Choroid plexus epithelial cell (primary cell): Measurements from ENCODE around the gene ZFYVE27.

ENCODE experiments used
- DNase-seq: peaks from one replicate; pipeline ENCODE4 v3.0.0-alpha.2; 2010; ENCODE audit warnings: low read depth
- H3K4me3 ChIP-seq: 2 replicates; pipeline ENCODE4 v1.5.1; 2011; ENCODE audit warnings: low read depth, mild to moderate bottlenecking, control low read depth, low read length, moderate library complexity
- TF ChIP-seq, protein P1 (sequence below): conservative IDR thresholded peaks from 2 replicates; pipeline ENCODE4 v1.5.1; 2011; ENCODE audit warnings: low read depth, mild to moderate bottlenecking, control low read depth, inconsistent platforms, low read length, moderate library complexity

Gene ZFYVE27

DNA sequence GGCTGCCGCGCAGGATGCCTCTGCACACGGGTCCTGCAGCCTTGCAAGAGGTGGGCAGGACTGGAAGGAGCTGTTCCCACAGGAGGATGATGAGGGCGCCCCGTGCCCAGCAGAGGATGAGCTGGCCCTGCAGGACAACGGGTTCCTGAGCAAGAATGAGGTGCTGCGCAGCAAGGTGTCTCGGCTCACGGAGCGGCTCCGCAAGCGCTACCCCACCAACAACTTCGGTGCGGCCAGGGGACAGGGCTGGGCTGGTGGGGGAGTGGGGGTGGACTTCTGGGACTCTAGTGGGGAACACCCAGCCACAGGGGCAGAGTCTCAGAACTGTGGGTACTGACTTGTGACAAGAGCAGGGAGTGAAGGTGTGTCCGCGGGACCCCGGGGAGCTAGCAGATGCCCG lies 16.0 kb downstream of the ZFYVE27 start:
- DNase-seq = no peak
- no peak overlapping the region for H3K4me3 ChIP-seq
- TF ChIP-seq, protein P1, sequence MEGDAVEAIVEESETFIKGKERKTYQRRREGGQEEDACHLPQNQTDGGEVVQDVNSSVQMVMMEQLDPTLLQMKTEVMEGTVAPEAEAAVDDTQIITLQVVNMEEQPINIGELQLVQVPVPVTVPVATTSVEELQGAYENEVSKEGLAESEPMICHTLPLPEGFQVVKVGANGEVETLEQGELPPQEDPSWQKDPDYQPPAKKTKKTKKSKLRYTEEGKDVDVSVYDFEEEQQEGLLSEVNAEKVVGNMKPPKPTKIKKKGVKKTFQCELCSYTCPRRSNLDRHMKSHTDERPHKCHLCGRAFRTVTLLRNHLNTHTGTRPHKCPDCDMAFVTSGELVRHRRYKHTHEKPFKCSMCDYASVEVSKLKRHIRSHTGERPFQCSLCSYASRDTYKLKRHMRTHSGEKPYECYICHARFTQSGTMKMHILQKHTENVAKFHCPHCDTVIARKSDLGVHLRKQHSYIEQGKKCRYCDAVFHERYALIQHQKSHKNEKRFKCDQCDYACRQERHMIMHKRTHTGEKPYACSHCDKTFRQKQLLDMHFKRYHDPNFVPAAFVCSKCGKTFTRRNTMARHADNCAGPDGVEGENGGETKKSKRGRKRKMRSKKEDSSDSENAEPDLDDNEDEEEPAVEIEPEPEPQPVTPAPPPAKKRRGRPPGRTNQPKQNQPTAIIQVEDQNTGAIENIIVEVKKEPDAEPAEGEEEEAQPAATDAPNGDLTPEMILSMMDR = no peak

DNA sequence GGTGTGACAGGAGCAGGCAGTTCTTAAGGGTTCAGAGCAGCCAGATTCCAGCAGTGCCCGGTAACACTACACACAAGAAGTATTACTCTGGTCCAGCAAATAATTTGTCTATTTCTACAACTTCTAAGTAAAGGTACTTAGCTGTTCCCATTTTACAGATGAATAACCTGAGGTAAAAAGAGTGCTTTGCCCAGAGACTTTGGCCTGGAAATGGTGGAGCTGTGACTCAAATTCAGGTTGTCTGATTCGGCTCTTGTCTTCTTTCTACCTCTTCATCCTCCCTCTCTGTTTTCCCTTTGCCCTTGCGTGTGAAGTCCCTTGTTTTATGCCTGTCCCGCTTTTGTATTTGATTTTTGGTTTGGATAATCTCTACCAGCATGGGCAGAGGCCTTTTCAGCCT lies 17.8 kb downstream of the ZFYVE27 start:
- no peak overlapping the region for H3K4me3 ChIP-seq
- TF ChIP-seq, protein P1 = no peak
- DNase-seq = no peak

DNA sequence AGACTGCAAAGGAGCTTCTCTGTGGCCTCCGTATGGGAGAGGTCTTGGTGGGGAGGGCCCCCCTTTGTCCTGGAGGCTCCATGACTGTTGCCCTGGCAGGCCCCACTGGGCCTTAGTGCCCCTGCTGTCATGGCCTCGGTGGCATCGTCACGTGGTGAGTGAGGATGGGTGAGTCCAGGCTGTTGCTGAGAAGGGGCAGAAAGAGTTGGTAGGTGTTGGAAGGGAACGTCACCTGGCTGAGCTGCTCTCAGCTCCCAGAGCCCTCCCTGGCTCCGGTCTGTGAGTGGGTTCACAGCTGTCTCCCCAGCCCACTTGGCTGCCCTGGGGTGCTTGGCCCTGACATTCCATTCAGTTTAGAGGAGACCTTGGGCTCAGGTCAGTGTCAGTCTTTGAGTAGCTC lies 18.8 kb downstream of the ZFYVE27 start:
- DNase-seq = no peak
- no peak overlapping the region for H3K4me3 ChIP-seq
- TF ChIP-seq, protein P1 = no peak

DNA sequence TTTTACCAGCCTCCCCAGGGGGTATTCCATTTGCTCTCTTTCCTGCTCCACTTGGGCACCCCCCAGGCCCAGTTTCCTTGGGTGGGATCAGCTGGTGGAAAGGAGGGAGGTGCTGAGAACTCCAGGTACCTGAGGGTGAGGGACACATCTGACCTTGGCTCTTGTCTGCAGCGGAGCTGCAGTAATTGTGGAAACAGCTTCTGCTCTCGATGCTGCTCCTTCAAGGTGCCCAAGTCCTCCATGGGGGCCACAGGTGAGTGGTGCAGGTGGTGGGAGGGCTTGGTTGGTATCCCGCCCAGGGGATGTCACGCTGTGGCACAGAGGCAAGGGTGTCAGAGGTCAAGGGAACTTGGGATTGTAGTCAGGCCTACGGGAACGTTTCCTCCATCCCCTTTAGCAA lies 20.5 kb downstream of the ZFYVE27 start:
- no peak overlapping the region for H3K4me3 ChIP-seq
- TF ChIP-seq, protein P1 = no peak
- no peak for DNase-seq

DNA sequence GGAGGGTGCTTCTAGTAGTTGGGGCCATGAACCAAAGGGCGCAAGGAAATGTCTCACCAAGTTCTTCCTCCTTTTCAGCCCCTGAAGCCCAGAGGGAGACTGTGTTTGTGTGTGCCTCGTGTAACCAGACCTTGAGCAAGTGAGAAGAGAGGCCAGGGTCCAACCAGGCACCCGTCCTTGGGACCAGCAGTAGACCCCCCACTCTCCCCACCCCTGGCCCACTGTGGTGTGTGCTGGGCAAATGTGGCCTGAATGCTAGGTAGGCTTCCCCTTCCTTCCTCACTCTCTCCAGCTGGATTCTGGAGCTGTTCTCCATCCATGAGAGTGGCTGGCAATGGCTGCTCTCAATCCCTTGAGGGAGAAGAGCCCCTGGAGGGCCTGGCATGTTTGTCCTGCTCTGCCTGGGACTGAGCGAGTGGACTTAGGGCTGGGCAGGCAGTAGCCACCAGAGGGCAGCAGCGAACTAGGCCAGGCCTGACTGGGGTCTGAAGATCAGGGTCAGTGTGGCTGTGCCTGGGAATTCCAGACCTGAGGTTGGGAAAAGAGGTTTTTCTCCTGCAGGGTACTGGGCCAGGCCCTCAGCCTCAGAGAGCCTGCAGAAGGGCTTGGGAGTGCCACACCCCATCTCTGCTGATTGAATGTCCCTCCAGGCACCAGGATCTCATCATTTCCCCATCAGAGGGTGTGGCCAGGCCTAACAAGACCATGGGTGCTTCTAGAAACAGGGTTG lies 22.4 kb downstream of the ZFYVE27 start:
- no peak overlapping the region for H3K4me3 ChIP-seq
- DNase-seq = peak; percentile 80
- TF ChIP-seq, protein P1 = peak; percentile 99

DNA sequence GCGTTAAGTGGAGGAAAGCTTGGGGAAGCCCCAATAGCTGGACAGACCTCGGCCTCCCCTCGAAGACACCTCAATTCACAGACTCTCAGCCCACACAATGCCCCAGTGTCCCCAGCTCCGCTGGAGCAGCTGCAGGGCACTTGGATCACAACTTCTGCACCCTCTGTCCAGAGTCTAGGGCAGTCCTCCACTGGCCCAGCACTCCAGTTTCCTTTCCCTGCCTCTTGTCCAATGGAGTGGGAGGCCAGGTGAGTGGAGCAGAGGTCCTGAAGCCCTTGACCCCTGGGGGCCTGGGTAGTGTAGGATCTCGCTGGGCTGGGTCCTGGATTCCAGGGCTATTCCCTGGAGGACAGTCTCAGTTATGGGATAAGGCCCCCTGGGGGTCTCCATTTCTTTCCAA lies 23.0 kb downstream of the ZFYVE27 start:
- DNase-seq = no peak
- TF ChIP-seq, protein P1 = no peak
- H3K4me3 ChIP-seq = no peak overlapping the region

DNA sequence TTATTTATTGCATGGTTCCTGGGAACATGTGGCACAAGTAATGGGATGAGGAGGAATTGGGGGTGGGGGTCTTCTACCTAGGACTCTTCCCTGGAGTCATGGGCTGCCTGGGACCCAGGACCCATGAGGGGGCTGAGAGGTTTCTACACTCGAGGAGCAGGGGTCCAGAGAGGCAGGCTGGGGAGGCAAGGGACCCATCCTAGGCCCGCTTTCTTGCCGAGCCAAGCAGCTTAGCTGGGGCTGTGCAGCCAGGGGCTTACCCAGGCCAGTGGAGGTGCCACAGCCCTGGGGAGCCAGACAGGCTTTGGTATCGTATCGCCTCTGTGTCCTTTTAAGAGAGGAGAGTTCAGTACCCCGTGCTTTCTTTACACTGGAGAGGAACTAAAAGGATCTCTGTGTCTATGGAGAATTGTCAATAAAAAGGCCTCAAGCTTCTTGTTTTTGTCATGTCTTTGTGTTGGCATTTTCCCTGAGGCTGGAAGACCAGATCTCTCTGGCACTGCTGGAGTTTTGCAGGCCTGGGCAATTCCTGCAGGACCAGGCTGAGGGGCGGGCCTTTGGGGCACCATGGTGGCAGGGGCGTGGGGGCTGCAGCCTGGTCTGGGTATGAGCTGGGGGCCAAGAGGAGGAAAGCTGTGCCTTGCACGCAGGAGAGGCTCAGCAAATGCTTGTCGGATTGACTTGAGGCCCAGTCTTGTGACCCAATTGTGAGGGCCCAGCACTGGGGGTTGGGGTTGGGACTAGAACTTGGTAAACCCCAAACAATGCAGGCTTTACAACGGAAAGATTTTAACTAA lies 23.7 kb downstream of the ZFYVE27 start:
- H3K4me3 ChIP-seq = no peak overlapping the region
- DNase-seq = no peak
- TF ChIP-seq, protein P1 = no peak
